Stomach smooth muscle (tissue), 2 donors: ENCODE results near the gene RNF144A.

Experiments
- H3K27ac ChIP-seq: one replicate; pipeline ENCODE4 v1.7.0; 2013; ENCODE audit warnings: mild to moderate bottlenecking, low read length, inconsistent platforms
- H3K27me3 ChIP-seq, 2 donors: one replicate each; pipeline ENCODE4 v1.7.0; 2013; ENCODE audit warnings: low read length in 2 of 2; ENCODE audit not compliant: insufficient read depth in 2 of 2, control insufficient read depth in 1 of 2
- H3K36me3 ChIP-seq, 2 donors: one replicate each; pipeline ENCODE4 v1.7.0; 2013; ENCODE audit warnings: low read length in 2 of 2; ENCODE audit not compliant: control insufficient read depth in 2 of 2, insufficient read depth in 2 of 2
- H3K4me1 ChIP-seq: one replicate; pipeline ENCODE4 v1.7.0; 2013; ENCODE audit warnings: low read length; ENCODE audit not compliant: control insufficient read depth, insufficient read depth
- H3K4me3 ChIP-seq, 2 donors: one replicate each; pipeline ENCODE4 v1.7.0; 2013; ENCODE audit warnings: low read length in 2 of 2
- H3K9ac ChIP-seq, 2 donors: one replicate each; pipeline ENCODE4 v1.7.0; 2013; ENCODE audit warnings: low read length in 2 of 2, mild to moderate bottlenecking in 1 of 2
- H3K9me3 ChIP-seq, 2 donors: one replicate each; pipeline ENCODE4 v1.7.0; 2013; ENCODE audit warnings: low read length in 2 of 2; ENCODE audit not compliant: control insufficient read depth in 2 of 2
- donor health status: healthy.
- donor health status: Pancreatic carcinoma.

Gene RNF144A

DNA sequence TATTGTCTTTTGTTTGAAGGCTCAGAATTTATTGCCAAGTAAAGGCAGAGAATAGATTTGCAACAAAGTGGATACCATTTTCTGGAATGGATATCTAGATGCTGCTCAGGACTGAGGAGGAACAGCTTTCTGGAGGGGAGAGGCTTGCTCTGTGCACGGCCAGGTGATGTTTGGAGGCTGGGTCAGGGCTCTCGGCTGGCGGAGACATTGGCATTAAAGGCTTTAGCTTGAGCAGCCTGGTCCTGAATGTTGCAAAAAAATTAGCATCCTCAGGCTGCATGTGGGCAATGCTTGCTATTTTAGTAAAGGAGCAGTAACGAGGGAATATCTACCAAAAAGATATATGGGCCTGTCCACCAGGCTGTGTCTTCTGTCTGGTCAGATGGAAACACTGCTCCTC lies 20.4 kb downstream of the RNF144A start:
- Histone ChIP-seq H3K4me1 (peaks cover 6% of the 10 kb centered on the region), H3K36me3 (no peaks in the 10 kb centered on the region), H3K4me3 (no peak overlapping the region), H3K9ac (no peak overlapping the region), H3K27ac (no peak overlapping the region), H3K9me3 (no peaks in the 10 kb centered on the region), H3K27me3 (no peaks in the 10 kb centered on the region)

DNA sequence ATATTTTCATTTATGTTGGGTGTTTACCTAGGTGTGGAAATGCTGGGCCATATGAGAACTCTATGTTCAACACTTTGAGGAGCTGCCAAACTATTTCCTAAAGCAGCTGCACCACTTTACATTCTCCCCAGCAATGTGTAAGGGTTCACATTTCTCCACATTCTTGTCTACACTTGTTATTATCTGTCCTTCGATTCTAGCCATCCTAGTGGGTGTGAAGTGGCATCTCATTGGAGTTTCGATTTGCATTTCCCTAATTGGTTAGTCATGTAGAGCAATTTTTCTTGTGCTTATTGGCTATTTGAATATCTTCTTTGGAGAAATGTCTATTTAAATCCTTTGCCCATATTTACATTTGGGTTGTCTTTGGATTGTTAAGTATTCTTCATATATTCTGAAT lies 21.9 kb downstream of the RNF144A start:
- Histone ChIP-seq H3K27me3 (no peaks in the 10 kb centered on the region), H3K9me3 (no peaks in the 10 kb centered on the region), H3K9ac (no peak overlapping the region), H3K36me3 (no peaks in the 10 kb centered on the region), H3K27ac (no peak overlapping the region), H3K4me3 (no peak overlapping the region), H3K4me1 (peaks cover 6% of the 10 kb centered on the region)

- no peak overlapping the region for H3K27ac ChIP-seq
- no peaks in the 10 kb centered on the region for H3K27me3 ChIP-seq
- H3K36me3 ChIP-seq = no peaks in the 10 kb centered on the region
- H3K4me3 ChIP-seq = no peak overlapping the region
- H3K4me1 ChIP-seq = peaks cover 9% of the 10 kb centered on the region
- H3K9me3 ChIP-seq = no peaks in the 10 kb centered on the region
- peak overlapping the region in 1 of 2 donors; percentile 18 for H3K9ac ChIP-seq
Observed at GRCh38 chr2:6940820-6941219, 23.6 kb downstream of the RNF144A start.

- no peak overlapping the region for H3K9ac ChIP-seq
- no peak overlapping the region for H3K27ac ChIP-seq
- peaks cover 9% of the 10 kb centered on the region for H3K4me1 ChIP-seq
- no peaks in the 10 kb centered on the region for H3K36me3 ChIP-seq
- H3K9me3 ChIP-seq = no peaks in the 10 kb centered on the region
- no peaks in the 10 kb centered on the region for H3K27me3 ChIP-seq
- no peak overlapping the region for H3K4me3 ChIP-seq
Observed at GRCh38 chr2:6941299-6942046, 24.3 kb downstream of the RNF144A start.

GRCh38 chr2:6942848-6943247 lies 25.6 kb downstream of the RNF144A start:
- H3K27me3 ChIP-seq = no peaks in the 10 kb centered on the region
- peaks cover 9% of the 10 kb centered on the region for H3K4me1 ChIP-seq
- H3K9ac ChIP-seq = no peak overlapping the region
- no peak overlapping the region for H3K27ac ChIP-seq
- no peak overlapping the region for H3K4me3 ChIP-seq
- no peaks in the 10 kb centered on the region for H3K36me3 ChIP-seq
- H3K9me3 ChIP-seq = no peaks in the 10 kb centered on the region

DNA sequence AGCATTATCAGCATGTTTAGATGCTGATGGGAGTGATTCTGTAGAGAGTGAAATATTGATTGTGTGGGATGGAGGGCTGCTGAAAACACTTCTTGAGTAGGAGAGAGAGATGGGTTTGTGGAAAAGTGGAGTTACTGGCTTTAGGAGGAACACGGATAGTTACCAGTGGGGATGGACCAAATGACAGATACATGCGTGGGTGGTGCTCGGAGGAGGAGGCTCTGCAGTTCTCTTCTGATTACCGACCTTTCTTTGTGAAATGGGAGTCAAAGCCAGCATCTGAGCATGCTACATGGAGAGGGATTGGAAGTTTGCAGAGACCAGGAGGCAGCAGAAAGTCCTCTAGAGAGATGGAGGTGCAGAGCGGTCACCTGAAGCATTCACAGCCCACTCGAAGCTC lies 26.3 kb downstream of the RNF144A start:
- Histone ChIP-seq H3K27me3 (no peaks in the 10 kb centered on the region), H3K27ac (no peak overlapping the region), H3K9ac (no peak overlapping the region), H3K4me3 (no peak overlapping the region), H3K36me3 (no peaks in the 10 kb centered on the region), H3K4me1 (peaks cover 9% of the 10 kb centered on the region), H3K9me3 (no peaks in the 10 kb centered on the region)

DNA sequence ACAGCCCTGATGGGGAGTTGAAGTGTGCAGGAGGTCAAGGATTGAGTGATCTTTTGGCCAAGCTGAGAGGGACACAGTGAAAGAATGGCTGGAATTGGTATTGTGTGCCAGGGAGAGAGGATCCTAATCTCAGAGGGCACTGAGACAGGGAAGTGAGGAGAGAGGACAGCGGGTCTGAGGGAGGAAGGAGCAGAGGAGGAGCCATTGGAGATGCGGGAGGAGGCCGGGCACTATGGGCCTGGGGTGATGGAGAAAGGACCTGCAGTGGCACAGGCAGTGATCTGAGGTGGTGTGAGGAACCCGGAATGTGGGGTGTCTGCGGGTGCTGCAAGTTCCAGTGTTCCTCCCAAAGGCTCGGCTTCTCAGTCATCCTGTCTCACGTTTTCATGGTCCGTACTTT lies 26.8 kb downstream of the RNF144A start:
- Histone ChIP-seq H3K4me1 (peaks cover 9% of the 10 kb centered on the region), H3K27me3 (no peaks in the 10 kb centered on the region), H3K4me3 (no peak overlapping the region), H3K9me3 (no peaks in the 10 kb centered on the region), H3K36me3 (no peaks in the 10 kb centered on the region), H3K27ac (no peak overlapping the region), H3K9ac (no peak overlapping the region)

- Histone ChIP-seq H3K4me1 (peaks cover 9% of the 10 kb centered on the region), H3K36me3 (no peaks in the 10 kb centered on the region), H3K27me3 (no peaks in the 10 kb centered on the region), H3K9me3 (no peaks in the 10 kb centered on the region), H3K27ac (no peak overlapping the region), H3K9ac (no peak overlapping the region), H3K4me3 (no peak overlapping the region)
Observed at GRCh38 chr2:6944555-6944954, 27.3 kb downstream of the RNF144A start.

DNA sequence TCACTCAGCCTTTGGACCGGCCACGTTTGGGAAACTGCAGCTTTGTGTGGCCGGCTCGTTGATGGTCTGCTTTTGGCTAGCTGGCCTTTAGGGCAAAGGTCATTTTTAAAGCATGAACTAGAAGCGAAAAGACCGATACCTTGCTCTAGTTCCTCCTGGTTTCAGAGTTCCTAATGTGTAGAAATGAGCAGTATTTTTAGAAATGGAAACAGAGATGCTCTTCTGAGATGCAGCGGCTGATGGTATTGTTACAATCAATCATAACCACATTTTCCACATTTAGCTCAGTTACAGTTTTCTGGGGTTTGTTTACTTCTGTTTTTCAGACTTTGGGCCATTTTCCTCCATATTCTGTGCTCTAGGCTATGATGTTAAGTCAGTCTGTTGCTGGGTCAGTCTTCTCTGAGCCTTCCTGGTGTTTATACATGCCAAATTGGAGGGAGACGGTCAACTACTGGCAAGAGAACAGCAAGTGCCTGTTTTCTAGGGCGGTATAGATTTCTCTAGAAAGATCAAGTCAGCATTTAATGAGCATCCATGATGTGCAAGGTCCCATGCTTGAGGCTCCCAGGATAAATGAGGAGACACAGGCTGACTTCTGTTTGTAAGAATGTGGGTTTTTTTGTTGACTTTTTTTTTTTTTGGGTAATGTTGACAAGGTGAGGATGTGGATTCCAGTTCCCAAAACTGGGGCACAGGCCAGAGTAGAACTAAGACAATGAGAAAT lies 28.0 kb downstream of the RNF144A start:
- Histone ChIP-seq H3K4me3 (no peak overlapping the region), H3K27me3 (no peaks in the 10 kb centered on the region), H3K4me1 (peaks cover 9% of the 10 kb centered on the region), H3K9ac (no peak overlapping the region), H3K27ac (peak overlapping the region; percentile 18), H3K9me3 (no peaks in the 10 kb centered on the region), H3K36me3 (no peaks in the 10 kb centered on the region)

GRCh38 chr2:6945821-6946220 lies 28.6 kb downstream of the RNF144A start:
- H3K4me3 ChIP-seq = no peak overlapping the region
- H3K27ac ChIP-seq = no peak overlapping the region
- peaks cover 8% of the 10 kb centered on the region for H3K4me1 ChIP-seq
- H3K27me3 ChIP-seq = no peaks in the 10 kb centered on the region
- H3K9ac ChIP-seq = no peak overlapping the region
- no peaks in the 10 kb centered on the region for H3K36me3 ChIP-seq
- H3K9me3 ChIP-seq = no peaks in the 10 kb centered on the region

DNA sequence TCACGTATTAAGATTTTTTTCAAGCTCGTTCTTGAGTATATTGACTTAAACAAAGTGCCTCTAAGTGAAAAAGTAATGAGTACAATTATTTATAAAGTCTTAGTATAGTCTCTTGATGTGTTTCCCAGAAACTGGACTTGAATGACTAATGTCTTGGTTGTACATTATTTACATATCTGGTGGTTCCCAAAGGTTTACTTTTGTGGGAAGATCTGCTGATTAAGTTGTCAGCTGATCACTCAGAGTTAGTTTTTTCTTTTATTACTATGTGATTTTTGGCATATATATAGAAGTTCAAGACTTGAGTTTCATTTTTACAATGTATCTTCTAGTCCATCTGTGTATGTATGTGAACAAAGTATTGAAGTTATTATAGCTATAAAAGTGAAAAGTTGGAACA lies 29.5 kb downstream of the RNF144A start:
- no peak overlapping the region for H3K9ac ChIP-seq
- H3K4me1 ChIP-seq = peaks cover 5% of the 10 kb centered on the region
- H3K9me3 ChIP-seq = no peaks in the 10 kb centered on the region
- H3K27me3 ChIP-seq = no peaks in the 10 kb centered on the region
- no peaks in the 10 kb centered on the region for H3K36me3 ChIP-seq
- no peak overlapping the region for H3K4me3 ChIP-seq
- no peak overlapping the region for H3K27ac ChIP-seq
